ENCODE measurements around the gene SLC45A1.

SLC45A1 gene

GRCh38 chr1:8338526-8339202 is 20.8 kb downstream of the SLC45A1 start:
- DNase-seq = no peak

- DNase-seq = no peak
Observed at GRCh38 chr1:8339203-8339600, 21.3 kb downstream of the SLC45A1 start.

- DNase-seq = no peak
Observed at GRCh38 chr1:8340448-8340847, 22.5 kb downstream of the SLC45A1 start.

DNA sequence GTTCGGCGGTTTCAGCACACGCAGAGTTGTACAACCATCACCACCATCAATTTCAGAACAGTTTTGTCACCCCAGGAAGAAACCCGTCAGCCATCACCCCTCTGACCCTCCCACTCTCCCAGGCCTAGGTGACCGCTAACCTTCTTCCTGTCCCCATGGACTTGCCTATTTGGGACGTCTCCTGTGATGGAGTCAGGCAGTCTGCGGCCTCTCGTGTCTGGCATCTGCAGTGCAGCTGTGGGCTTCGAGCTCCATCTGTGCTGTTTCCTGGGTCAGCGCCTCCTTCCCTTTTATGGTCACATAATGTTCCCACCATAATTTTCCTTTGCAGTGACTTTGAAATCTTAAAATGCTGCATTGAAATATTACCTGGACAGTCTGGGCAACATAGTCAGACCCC is 24.4 kb downstream of the SLC45A1 start:
- peak; percentile 64 for DNase-seq

- no peak for DNase-seq
Observed at GRCh38 chr1:8343044-8343443, 25.1 kb downstream of the SLC45A1 start.

GRCh38 chr1:8343464-8344001 is 25.6 kb downstream of the SLC45A1 start:
- DNase-seq = peak; percentile 95

- no peak for DNase-seq
Observed at GRCh38 chr1:8344893-8345507, 27.1 kb downstream of the SLC45A1 start.

GRCh38 chr1:8345621-8346415 is 27.9 kb downstream of the SLC45A1 start:
- DNase-seq = no peak

DNA sequence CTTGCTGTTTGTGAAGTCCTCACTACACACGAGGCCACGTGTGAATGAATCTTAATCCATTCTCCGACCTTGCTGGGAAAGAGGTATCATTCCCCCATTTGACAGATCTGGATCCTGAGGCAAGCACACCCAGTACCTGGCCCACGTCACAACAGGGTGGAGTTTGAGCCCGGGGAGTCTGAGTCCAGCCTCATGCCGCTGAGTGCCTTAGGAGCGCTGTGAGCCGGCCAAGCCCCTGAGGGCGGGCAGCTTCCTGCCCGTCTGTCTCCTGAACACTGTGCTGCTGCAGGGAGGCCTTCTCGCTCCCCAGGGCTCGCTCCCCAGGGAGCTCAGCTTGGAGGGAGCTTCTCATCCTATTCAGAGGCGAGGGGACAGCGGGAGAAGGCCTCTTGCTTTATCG is 29.7 kb downstream of the SLC45A1 start:
- DNase-seq = no peak

DNA sequence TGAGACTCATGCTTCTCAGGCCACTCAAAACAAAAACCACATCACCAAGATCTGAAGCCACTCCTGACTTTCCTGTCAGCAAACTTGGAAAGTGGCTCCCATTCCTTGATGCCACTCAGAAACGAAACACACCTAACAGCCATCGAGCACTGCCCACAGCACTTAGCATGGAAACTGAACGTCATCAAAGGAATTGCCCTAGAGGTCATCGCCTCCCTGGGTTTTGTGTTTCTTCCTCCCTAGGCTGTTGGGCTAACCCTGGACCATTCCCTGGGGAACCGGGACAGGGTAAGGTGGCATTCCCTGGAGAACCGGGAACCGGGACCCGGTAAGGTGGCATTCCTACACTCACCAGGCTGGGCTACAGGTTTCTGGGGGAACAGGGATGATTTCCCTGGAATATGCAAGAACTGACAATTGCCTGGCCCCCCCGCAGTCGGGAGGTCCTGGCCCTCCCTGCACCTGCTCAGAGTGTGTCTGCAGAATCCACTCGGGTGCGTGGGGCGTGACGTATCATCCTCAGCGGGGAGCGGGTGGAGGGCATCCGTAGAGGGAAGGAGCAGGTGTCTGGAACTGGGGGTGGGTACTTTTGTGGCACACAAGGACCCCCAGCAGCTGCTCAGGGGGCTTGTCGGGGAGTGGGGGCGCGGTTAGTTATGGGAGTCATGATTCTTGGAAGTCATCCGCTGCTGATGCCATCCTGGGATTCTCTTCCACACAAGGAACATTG is 30.3 kb downstream of the SLC45A1 start:
- no peak for DNase-seq

- peak; percentile 60 for DNase-seq
Observed at GRCh38 chr1:8348777-8349472, 31.0 kb downstream of the SLC45A1 start.

GRCh38 chr1:8349473-8349865 is 31.6 kb downstream of the SLC45A1 start:
- no peak for DNase-seq

DNA sequence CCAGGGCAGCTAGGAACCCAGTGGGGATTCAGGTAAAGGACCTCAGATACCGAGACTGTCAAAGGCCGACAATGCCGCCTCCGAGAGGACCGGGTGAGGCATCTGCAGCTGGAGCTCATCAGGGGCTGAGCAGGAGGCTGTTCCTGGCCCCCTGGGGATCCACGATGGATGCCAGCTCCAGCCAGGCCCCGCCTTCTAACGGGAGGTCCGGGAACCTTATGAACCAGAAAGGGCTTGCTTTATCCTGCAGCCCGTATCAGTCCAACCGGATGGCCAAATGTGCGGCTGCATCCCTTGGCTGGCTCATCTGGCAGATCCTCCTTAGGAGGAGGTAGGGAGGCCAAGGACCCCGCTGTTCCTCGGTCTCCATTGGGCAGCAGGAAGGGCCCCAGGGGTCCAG is 32.0 kb downstream of the SLC45A1 start:
- peak; percentile 42 for DNase-seq

GRCh38 chr1:8350914-8351684 is 33.2 kb downstream of the SLC45A1 start:
- no peak for DNase-seq

DNA sequence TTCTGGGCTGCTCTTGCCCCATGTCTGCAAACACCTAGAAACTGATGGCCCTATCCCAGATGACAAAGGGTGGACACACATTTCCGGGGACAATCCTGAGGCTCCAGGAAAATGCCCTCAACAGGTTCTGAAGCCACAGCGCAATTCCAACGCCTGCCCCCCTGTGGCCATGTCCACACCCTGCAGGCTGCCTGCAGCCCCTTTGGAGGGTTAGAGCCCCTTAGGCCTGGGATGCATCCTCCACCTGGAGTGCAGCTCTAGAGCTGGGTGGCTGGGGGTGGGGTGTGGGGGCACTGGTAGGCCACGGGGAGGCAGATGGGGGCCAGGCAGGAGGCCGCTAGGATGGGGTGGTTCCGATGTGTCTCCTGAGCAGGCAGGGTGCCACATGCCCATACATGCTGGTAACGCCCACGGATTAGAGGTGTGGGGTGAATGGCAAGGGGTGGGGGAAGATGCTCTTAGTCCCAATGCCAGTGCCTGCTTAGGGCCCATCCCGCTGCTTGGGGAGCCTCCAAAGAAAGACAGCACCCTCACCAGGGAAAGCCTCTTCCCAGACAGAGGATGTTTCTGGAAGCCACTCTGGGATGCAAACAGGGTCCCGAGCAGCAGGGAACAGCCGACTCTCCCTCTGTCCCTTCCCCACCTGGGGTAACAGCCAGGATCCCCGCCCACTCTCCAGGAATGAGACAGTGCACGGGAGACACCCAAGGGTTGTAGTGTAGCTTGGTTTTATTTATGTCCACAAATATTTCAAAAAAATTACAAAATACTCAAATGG is 34.0 kb downstream of the SLC45A1 start:
- DNase-seq = peak; percentile 30

- DNase-seq = no peak
Observed at GRCh38 chr1:8352471-8352845, 34.5 kb downstream of the SLC45A1 start.

GRCh38 chr1:8352886-8353785 is 35.2 kb downstream of the SLC45A1 start:
- DNase-seq = no peak

DNA sequence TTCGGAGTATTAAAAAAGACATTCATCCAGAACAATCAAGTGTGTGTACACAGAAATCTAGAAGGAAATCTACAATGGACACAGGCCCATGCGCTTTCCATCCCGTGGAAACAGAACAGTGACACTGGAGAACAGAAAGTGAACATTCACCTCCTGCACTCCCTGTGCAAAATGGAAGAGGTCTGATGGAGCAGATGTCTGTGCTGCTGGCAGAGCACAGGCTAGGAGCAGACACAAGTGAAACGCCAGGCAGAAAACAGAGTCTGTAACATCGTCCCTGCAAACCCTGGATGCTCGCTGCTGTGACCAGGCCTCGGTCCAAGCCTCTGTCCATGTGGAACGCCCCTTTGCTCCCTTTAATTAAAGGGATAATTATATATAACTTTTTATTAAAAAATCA is 36.1 kb downstream of the SLC45A1 start:
- no peak for DNase-seq

GRCh38 chr1:8355439-8356255 is 37.7 kb downstream of the SLC45A1 start:
- DNase-seq = no peak

Measured in fibroblast of upper back skin (primary cell).